Chondrocyte (in vitro differentiated cells): ENCODE results near the gene ZNF521. TPM values are rescaled to one million over a fixed set of nuclear protein-coding genes. Genes with fewer than 3 reads are reported as not detected.

Experiments
- DNase-seq: peaks from one replicate; pipeline ENCODE4 v3.0.0; 2021; ENCODE audit warnings: mixed read lengths, low spot score
- H3K27ac Mint-ChIP-seq: one replicate; pipeline ENCODE4 v1.8.0; 2021; ENCODE audit warnings: mild to moderate bottlenecking, moderate library complexity, mixed read lengths; ENCODE audit not compliant: unreplicated experiment
- H3K27me3 Mint-ChIP-seq: 2 replicates; pipeline ENCODE4 v1.8.0; 2021; ENCODE audit warnings: low read depth, mixed read lengths
- H3K36me3 Mint-ChIP-seq: 2 replicates; pipeline ENCODE4 v1.8.0; 2021; ENCODE audit warnings: low read depth, mixed read lengths
- H3K4me1 Mint-ChIP-seq: 2 replicates; pipeline ENCODE4 v1.8.0; 2021; ENCODE audit warnings: low read depth, mild to moderate bottlenecking, mixed read lengths
- H3K4me3 Mint-ChIP-seq: one replicate; pipeline ENCODE4 v1.8.0; 2021; ENCODE audit warnings: mild to moderate bottlenecking, moderate library complexity, mixed read lengths; ENCODE audit not compliant: unreplicated experiment
- H3K9me3 Mint-ChIP-seq: 2 replicates; pipeline ENCODE4 v1.8.0; 2021; ENCODE audit warnings: low read depth, mixed read lengths
- CTCF ChIP-seq: fragments of 200-600 bp; sonication (generic); IDR thresholded peaks from 2 replicates; pipeline ENCODE4 v1.5.0; 2021; ENCODE audit warnings: antibody characterized with exemption, mild to moderate bottlenecking, moderate library complexity
- total RNA-seq: library from RNA; stranded (reverse); gene quantifications from 3 replicates; pipeline ENCODE4 v1.2.1, GENCODE V29; 2021

ZNF521 gene
- total RNA-seq, 1 donor from 2014 or later: 29.7 TPM

- no peak for TF ChIP-seq CTCF
- peaks cover 5% of the 10 kb centered on the region for H3K36me3 Mint-ChIP-seq
- no peak for DNase-seq
- H3K27me3 Mint-ChIP-seq: no peaks in the 10 kb centered on the region
- peaks cover 15% of the 10 kb centered on the region for H3K9me3 Mint-ChIP-seq
- H3K4me3 Mint-ChIP-seq: no peak overlapping the region
- H3K27ac Mint-ChIP-seq: no peak overlapping the region
- H3K4me1 Mint-ChIP-seq: peaks cover 26% of the 10 kb centered on the region
Observed at GRCh38 chr18:25121442-25121841, 230.5 kb downstream of the ZNF521 start.

GRCh38 chr18:25113566-25113965, 238.4 kb downstream of the ZNF521 start:
- no peaks in the 10 kb centered on the region for H3K27me3 Mint-ChIP-seq
- DNase-seq: no peak
- peaks cover 11% of the 10 kb centered on the region for H3K36me3 Mint-ChIP-seq
- peaks cover 7% of the 10 kb centered on the region for H3K4me1 Mint-ChIP-seq
- TF ChIP-seq CTCF: no peak
- peaks cover 10% of the 10 kb centered on the region for H3K9me3 Mint-ChIP-seq
- H3K4me3 Mint-ChIP-seq: no peak overlapping the region
- no peak overlapping the region for H3K27ac Mint-ChIP-seq

- H3K36me3 Mint-ChIP-seq: peaks cover 11% of the 10 kb centered on the region
- peaks cover 7% of the 10 kb centered on the region for H3K4me1 Mint-ChIP-seq
- TF ChIP-seq CTCF: no peak
- DNase-seq: no peak
- peaks cover 9% of the 10 kb centered on the region for H3K9me3 Mint-ChIP-seq
- no peak overlapping the region for H3K4me3 Mint-ChIP-seq
- H3K27ac Mint-ChIP-seq: no peak overlapping the region
- no peaks in the 10 kb centered on the region for H3K27me3 Mint-ChIP-seq
Observed at GRCh38 chr18:25112821-25113434, 239.0 kb downstream of the ZNF521 start.

- Mint-ChIP-seq H3K27ac (no peak overlapping the region), H3K4me3 (no peak overlapping the region), H3K27me3 (no peaks in the 10 kb centered on the region), H3K9me3 (no peaks in the 10 kb centered on the region), H3K36me3 (peaks cover 6% of the 10 kb centered on the region), H3K4me1 (peaks cover 7% of the 10 kb centered on the region)
- no peak for DNase-seq
- no peak for TF ChIP-seq CTCF
Observed at GRCh38 chr18:25111377-25112288, 240.3 kb downstream of the ZNF521 start.

- H3K9me3 Mint-ChIP-seq: no peaks in the 10 kb centered on the region
- no peaks in the 10 kb centered on the region for H3K27me3 Mint-ChIP-seq
- no peak for DNase-seq
- H3K36me3 Mint-ChIP-seq: peaks cover 6% of the 10 kb centered on the region
- no peak for TF ChIP-seq CTCF
- H3K27ac Mint-ChIP-seq: no peak overlapping the region
- H3K4me3 Mint-ChIP-seq: no peak overlapping the region
- peaks cover 9% of the 10 kb centered on the region for H3K4me1 Mint-ChIP-seq
Observed at GRCh38 chr18:25109484-25109883, 242.5 kb downstream of the ZNF521 start.
